HEK293 (cell line): ENCODE results near the gene CREB5.

Source experiments
- CTCF ChIA-PET: fragments of 350-600 bp; formaldehyde crosslinking; extraction: SDS; loops from one replicate; lab custom pipeline; 2021; ENCODE audit warnings: antibody characterized with exemption; lab: Yijun Ruan, JAX
- POLR2A ChIA-PET: fragments of 300-600 bp; formaldehyde crosslinking; extraction: SDS; loops from one replicate; lab custom pipeline; 2020; ENCODE audit warnings: antibody characterized with exemption, inconsistent platforms; lab: Yijun Ruan, JAX
- H3K27ac ChIP-seq: fragments of 200-500 bp; sonication (Bioruptor generic); 2 replicates; pipeline ENCODE4 v1.5.1; 2014; ENCODE audit warnings: low read depth, low read length, control low read depth, inconsistent platforms; ENCODE audit errors: extremely low read depth
- H3K36me3 ChIP-seq, 2 experiments: fragments of 200-500 bp in 1 of 2; sonication (Bioruptor generic) in 1 of 2; 1 replicate in 1 of 2; 2 replicates in 1 of 2; pipeline ENCODE4 v1.5.1; 2014 to 2017; ENCODE audit warnings: inconsistent platforms in 2 of 2, low read length in 2 of 2; ENCODE audit not compliant: control insufficient read depth in 2 of 2, insufficient read depth in 1 of 2
- H3K4me1 ChIP-seq: fragments of 200-500 bp; sonication (Bioruptor generic); 2 replicates; pipeline ENCODE4 v1.5.1; 2014; ENCODE audit warnings: mild to moderate bottlenecking, low read length, inconsistent platforms; ENCODE audit not compliant: control insufficient read depth, insufficient read depth
- H3K4me3 ChIP-seq: 2 replicates; pipeline ENCODE4 v1.5.1; 2011; ENCODE audit warnings: low read depth, mild to moderate bottlenecking, control low read depth, low read length, moderate library complexity
- H3K9me3 ChIP-seq: fragments of 200-500 bp; sonication (Bioruptor generic); 2 replicates; pipeline ENCODE4 v1.5.1; 2014; ENCODE audit warnings: low read depth, low read length, inconsistent platforms; ENCODE audit not compliant: control insufficient read depth, insufficient read depth
- EGR2 ChIP-seq: fragments of 450-650 bp; formaldehyde crosslinking; IDR thresholded peaks from 2 replicates; pipeline ENCODE4 v1.5.1; 2016; ENCODE audit warnings: low read depth, missing biosample characterization, missing genetic modification characterization
- GLI4 ChIP-seq: fragments of 450-650 bp; formaldehyde crosslinking; IDR thresholded peaks from 2 replicates; pipeline ENCODE4 v1.5.1; 2016; ENCODE audit warnings: missing biosample characterization, missing genetic modification characterization
- HOXA7 ChIP-seq: sonication (generic); formaldehyde crosslinking; IDR thresholded peaks from 2 replicates; pipeline ENCODE4 v1.8.1; 2022; ENCODE audit warnings: missing genetic modification reagents, borderline replicate concordance
- SETDB1 ChIP-seq: IDR thresholded peaks from one replicate; pipeline ENCODE4 v1.6.1; 2017; ENCODE audit warnings: mild to moderate bottlenecking, low read length, moderate library complexity, mixed read lengths; ENCODE audit not compliant: insufficient read length
- TRIM28 ChIP-seq: IDR thresholded peaks from 2 replicates; pipeline ENCODE4 v1.6.1; 2011; ENCODE audit warnings: low read length, control low read depth, borderline replicate concordance
- ZBTB7A ChIP-seq: fragments of 450-650 bp; formaldehyde crosslinking; IDR thresholded peaks from 2 replicates; pipeline ENCODE4 v1.5.1; 2016; ENCODE audit warnings: low read depth, missing biosample characterization, missing genetic modification characterization
- ZEB2 ChIP-seq: fragments of 450-650 bp; formaldehyde crosslinking; IDR thresholded peaks from 2 replicates; pipeline ENCODE4 v1.5.1; 2016; ENCODE audit warnings: missing biosample characterization, missing genetic modification characterization
- ZNF18 ChIP-seq: fragments of 450-650 bp; formaldehyde crosslinking; IDR thresholded peaks from 2 replicates; pipeline ENCODE4 v1.5.1; 2016; ENCODE audit warnings: missing biosample characterization, missing genetic modification characterization
- ZNF600 ChIP-seq: fragments of 450-650 bp; formaldehyde crosslinking; IDR thresholded peaks from 2 replicates; pipeline ENCODE4 v1.5.1; 2016; ENCODE audit warnings: missing biosample characterization, missing genetic modification characterization
- ZNF610 ChIP-seq: fragments of 450-650 bp; formaldehyde crosslinking; IDR thresholded peaks from 2 replicates; pipeline ENCODE4 v1.5.1; 2016; ENCODE audit warnings: missing biosample characterization, missing genetic modification characterization, borderline replicate concordance
- ZNF776 ChIP-seq: fragments of 450-650 bp; formaldehyde crosslinking; IDR thresholded peaks from 2 replicates; pipeline ENCODE4 v1.5.0; 2017; ENCODE audit warnings: missing biosample characterization, missing genetic modification characterization, borderline replicate concordance
- ZNF792 ChIP-seq: fragments of 450-650 bp; formaldehyde crosslinking; IDR thresholded peaks from 2 replicates; pipeline ENCODE4 v1.5.1; 2016; ENCODE audit warnings: missing biosample characterization, missing genetic modification characterization
- TF ChIP-seq, protein P1 (sequence below): fragments of 450-650 bp; formaldehyde crosslinking; IDR thresholded peaks from 2 replicates; pipeline ENCODE4 v1.5.1; 2017; ENCODE audit warnings: missing biosample characterization, missing genetic modification characterization
- TF ChIP-seq, protein P2 (sequence below): fragments of 450-650 bp; formaldehyde crosslinking; IDR thresholded peaks from 2 replicates; pipeline ENCODE4 v1.5.1; 2016; ENCODE audit warnings: missing biosample characterization, missing genetic modification characterization
- TF ChIP-seq, protein P3 (sequence below): fragments of 450-650 bp; formaldehyde crosslinking; IDR thresholded peaks from 2 replicates; pipeline ENCODE4 v1.5.1; 2016; ENCODE audit warnings: missing biosample characterization, missing genetic modification characterization, low read depth
- TF ChIP-seq, protein P4 (sequence below): fragments of 450-650 bp; formaldehyde crosslinking; IDR thresholded peaks from 2 replicates; pipeline ENCODE4 v1.5.1; 2017; ENCODE audit warnings: missing biosample characterization, mild to moderate bottlenecking, missing genetic modification characterization, moderate library complexity

The CREB5 gene

DNA sequence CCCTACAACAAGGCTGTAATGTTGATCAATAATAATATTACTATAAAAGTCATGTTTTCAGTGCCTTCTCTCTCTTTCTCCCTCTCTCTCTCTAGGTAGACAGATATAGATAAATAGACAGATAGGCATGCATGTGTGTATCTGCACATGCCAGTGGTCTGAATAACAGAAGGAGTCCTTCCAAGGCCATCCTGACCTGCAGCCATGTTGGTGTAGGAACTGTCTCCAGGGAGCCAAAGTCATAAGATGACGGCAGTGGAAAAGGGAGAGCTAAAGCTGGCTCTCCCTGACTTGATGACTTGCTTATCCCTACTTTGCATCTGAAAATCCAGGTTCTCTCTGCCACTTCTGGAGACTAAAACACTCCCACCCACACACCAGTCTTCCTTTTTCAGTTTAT lies 432.8 kb downstream of the CREB5 start (continued):
- no peak for TF ChIP-seq ZNF610
- TF ChIP-seq GLI4 (tag by site-specific recombination), result no peak
- TF ChIP-seq TRIM28, result no peak

GRCh38 chr7:28847176-28847575 lies 434.9 kb downstream of the CREB5 start:
- Histone ChIP-seq H3K9me3 (no peaks in the 10 kb centered on the region), H3K4me3 (no peak overlapping the region), H3K36me3 (no peaks in the 10 kb centered on the region), H3K27ac (no peak overlapping the region)
- POLR2A ChIA-PET, result no interaction called here
- no peak for TF ChIP-seq ZEB2 (tag by site-specific recombination)
- TF ChIP-seq, protein P1, sequence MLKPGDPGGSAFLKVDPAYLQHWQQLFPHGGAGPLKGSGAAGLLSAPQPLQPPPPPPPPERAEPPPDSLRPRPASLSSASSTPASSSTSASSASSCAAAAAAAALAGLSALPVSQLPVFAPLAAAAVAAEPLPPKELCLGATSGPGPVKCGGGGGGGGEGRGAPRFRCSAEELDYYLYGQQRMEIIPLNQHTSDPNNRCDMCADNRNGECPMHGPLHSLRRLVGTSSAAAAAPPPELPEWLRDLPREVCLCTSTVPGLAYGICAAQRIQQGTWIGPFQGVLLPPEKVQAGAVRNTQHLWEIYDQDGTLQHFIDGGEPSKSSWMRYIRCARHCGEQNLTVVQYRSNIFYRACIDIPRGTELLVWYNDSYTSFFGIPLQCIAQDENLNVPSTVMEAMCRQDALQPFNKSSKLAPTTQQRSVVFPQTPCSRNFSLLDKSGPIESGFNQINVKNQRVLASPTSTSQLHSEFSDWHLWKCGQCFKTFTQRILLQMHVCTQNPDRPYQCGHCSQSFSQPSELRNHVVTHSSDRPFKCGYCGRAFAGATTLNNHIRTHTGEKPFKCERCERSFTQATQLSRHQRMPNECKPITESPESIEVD, result no peak
- TF ChIP-seq, all 188 proteins: peak for 0
- CTCF ChIA-PET, result interaction anchor here (0.6 to 1.6 kb wide), 3 partner anchors 26 to 548 kb away, joined by 3 read pairs; no protein-coding TSS in a partner anchor
- H3K4me1 ChIP-seq, result no peaks in the 10 kb centered on the region

DNA sequence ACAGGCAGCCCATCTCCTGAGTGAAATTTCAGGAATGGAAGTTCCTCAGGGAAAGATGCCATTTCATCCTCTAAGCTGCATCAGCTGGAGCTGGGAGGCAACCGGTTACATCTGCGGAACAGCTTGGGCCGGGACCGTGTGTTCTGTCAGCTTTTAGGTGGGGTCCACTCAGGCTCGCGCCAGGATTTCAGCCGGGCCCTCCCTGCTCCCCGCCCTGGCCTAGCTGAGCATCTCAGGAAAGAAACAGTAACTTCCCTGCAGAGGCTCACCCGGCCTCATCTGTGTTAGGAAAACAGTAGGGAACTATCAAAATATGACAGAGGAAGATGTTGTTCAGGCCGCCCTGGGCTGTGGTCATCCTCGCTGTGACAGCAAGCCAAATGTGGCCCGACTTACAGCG lies 435.4 kb downstream of the CREB5 start:
- Histone ChIP-seq H3K36me3 (no peaks in the 10 kb centered on the region), H3K4me3 (no peak overlapping the region), H3K9me3 (no peaks in the 10 kb centered on the region), H3K4me1 (no peaks in the 10 kb centered on the region), H3K27ac (no peak overlapping the region)
- ChIA-PET CTCF (interaction anchor here (0.7 to 1.6 kb wide), 2 partner anchors 27 to 549 kb away, joined by 3 read pairs; no protein-coding TSS in a partner anchor), POLR2A (no interaction called here)
- no peak for TF ChIP-seq HOXA7 (CRISPR knock-in tag)

- no peak overlapping the region for H3K27ac ChIP-seq
- no peak overlapping the region for H3K4me3 ChIP-seq
- ChIA-PET CTCF (no interaction called here), POLR2A (no interaction called here)
- H3K36me3 ChIP-seq, result no peaks in the 10 kb centered on the region
- H3K4me1 ChIP-seq, result peaks cover 9% of the 10 kb centered on the region
- H3K9me3 ChIP-seq, result no peaks in the 10 kb centered on the region
- TF ChIP-seq, protein P2, sequence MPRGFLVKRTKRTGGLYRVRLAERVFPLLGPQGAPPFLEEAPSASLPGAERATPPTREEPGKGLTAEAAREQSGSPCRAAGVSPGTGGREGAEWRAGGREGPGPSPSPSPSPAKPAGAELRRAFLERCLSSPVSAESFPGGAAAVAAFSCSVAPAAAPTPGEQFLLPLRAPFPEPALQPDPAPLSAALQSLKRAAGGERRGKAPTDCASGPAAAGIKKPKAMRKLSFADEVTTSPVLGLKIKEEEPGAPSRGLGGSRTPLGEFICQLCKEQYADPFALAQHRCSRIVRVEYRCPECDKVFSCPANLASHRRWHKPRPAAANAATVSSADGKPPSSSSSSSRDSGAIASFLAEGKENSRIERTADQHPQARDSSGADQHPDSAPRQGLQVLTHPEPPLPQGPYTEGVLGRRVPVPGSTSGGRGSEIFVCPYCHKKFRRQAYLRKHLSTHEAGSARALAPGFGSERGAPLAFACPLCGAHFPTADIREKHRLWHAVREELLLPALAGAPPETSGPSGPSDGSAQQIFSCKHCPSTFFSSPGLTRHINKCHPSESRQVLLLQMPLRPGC (tag by site-specific recombination), result no peak
- TF ChIP-seq EGR2 (tag by site-specific recombination) (no peak), SETDB1 (no peak), ZNF776 (tag by site-specific recombination) (no peak), ZNF792 (tag by site-specific recombination) (no peak), ZNF18 (tag by site-specific recombination) (no peak), ZBTB7A (no peak), HOXA7 (CRISPR knock-in tag) (no peak), ZNF600 (tag by site-specific recombination) (no peak)
- TF ChIP-seq, protein P3, sequence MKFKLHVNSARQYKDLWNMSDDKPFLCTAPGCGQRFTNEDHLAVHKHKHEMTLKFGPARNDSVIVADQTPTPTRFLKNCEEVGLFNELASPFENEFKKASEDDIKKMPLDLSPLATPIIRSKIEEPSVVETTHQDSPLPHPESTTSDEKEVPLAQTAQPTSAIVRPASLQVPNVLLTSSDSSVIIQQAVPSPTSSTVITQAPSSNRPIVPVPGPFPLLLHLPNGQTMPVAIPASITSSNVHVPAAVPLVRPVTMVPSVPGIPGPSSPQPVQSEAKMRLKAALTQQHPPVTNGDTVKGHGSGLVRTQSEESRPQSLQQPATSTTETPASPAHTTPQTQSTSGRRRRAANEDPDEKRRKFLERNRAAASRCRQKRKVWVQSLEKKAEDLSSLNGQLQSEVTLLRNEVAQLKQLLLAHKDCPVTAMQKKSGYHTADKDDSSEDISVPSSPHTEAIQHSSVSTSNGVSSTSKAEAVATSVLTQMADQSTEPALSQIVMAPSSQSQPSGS (tag by site-specific recombination), result no peak
- TF ChIP-seq, protein P4, sequence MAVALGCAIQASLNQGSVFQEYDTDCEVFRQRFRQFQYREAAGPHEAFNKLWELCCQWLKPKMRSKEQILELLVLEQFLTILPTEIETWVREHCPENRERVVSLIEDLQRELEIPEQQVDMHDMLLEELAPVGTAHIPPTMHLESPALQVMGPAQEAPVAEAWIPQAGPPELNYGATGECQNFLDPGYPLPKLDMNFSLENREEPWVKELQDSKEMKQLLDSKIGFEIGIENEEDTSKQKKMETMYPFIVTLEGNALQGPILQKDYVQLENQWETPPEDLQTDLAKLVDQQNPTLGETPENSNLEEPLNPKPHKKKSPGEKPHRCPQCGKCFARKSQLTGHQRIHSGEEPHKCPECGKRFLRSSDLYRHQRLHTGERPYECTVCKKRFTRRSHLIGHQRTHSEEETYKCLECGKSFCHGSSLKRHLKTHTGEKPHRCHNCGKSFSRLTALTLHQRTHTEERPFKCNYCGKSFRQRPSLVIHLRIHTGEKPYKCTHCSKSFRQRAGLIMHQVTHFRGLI (tag by site-specific recombination), result no peak
These were observed 436.6 kb downstream of the CREB5 start for GRCh38 chr7:28848906-28849305.
